ENCODE measurements around the gene ZDBF2. TPM values are rescaled to one million over a fixed set of nuclear protein-coding genes. Genes with fewer than 3 reads are reported as not detected.
"Not testable (repeated sequence)": the region's sequence is repeated elsewhere in the genome, so short reads cannot be mapped to it uniquely, and the experiment has no call there.

The ZDBF2 gene
- 38.1 TPM for total RNA-seq (ENCODE audit: unreplicated experiment)
- long read RNA-seq, partial matches to known transcripts, result 0 of 1 reads
- long read RNA-seq, other reads (novel, unspliced or antisense), result 1 of 1 reads

DNA sequence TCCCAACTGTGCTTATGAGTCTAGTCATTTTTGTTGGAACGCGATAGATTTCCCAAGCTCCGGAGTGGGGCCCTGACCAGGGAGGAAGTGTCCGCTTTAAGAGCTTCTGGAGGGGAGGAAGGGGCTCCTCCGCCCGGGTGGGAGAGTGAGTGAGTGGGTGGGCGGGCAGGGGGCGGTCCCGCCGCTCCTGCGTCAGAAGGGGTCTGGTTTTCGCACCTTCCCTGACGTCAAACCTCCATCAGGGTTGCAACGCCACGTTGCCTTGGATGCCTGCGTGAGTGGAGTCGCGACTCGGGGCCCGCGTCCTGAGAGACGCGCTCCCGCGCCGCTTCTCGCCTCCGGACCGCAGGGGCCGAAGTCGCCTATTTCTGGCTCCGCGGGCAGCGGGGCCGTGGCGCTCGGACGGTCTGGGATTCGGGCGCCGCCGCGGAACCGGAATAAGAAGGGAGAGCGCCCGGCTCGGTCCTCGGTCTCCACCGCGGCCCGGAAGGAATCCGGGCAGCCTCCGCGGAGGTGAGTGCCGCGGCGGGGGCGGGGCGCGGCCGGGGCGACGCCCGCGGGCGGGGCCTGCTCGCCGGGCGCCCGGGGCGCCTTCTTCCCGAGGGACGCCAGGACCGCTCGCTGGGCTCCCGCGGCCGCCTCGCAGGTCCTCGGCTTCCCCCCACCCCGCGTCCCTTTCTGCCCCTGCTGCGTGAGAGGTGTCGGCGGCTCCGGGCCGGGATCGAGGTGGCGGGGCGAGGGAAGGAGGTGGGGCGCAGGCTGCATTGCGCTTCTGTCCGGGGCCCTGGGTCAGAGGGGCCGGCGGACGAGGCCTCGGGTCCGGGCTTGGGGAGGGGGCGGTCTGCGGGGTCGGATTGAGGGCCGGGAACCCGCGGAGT lies at the start of gene ZDBF2:
Gene ZDBF2, plus strand, starts transcription at position 230 of the 878 bp plus-strand sequence. CDS start 7,187 bp downstream, outside the sequence.
- H3K27me3 Mint-ChIP-seq (ENCODE audit: unreplicated experiment), result peaks cover 3% of the 10 kb centered on the region
- peak; percentile 73 for DNase-seq (ENCODE audit: low spot score)
- H3K4me1 Mint-ChIP-seq (ENCODE audit: unreplicated experiment), result peaks cover 19% of the 10 kb centered on the region
- H3K27ac Mint-ChIP-seq (ENCODE audit: unreplicated experiment), result peak within 1 kb of the TSS; percentile 97
- no peaks in the 10 kb centered on the region for H3K9me3 Mint-ChIP-seq (ENCODE audit: unreplicated experiment)
- H3K4me3 Mint-ChIP-seq (ENCODE audit: unreplicated experiment), result peak within 1 kb of the TSS; percentile 99
- TF ChIP-seq, protein P1, sequence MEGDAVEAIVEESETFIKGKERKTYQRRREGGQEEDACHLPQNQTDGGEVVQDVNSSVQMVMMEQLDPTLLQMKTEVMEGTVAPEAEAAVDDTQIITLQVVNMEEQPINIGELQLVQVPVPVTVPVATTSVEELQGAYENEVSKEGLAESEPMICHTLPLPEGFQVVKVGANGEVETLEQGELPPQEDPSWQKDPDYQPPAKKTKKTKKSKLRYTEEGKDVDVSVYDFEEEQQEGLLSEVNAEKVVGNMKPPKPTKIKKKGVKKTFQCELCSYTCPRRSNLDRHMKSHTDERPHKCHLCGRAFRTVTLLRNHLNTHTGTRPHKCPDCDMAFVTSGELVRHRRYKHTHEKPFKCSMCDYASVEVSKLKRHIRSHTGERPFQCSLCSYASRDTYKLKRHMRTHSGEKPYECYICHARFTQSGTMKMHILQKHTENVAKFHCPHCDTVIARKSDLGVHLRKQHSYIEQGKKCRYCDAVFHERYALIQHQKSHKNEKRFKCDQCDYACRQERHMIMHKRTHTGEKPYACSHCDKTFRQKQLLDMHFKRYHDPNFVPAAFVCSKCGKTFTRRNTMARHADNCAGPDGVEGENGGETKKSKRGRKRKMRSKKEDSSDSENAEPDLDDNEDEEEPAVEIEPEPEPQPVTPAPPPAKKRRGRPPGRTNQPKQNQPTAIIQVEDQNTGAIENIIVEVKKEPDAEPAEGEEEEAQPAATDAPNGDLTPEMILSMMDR (IDR thresholded peaks at IDR 0.05; ENCODE audit: unreplicated experiment), result no peak
- H3K36me3 Mint-ChIP-seq (ENCODE audit: low read depth, unreplicated experiment), result peaks cover 5% of the 10 kb centered on the region

- TF ChIP-seq, protein P1 (IDR thresholded peaks at IDR 0.05; ENCODE audit: unreplicated experiment), result no peak
- Mint-ChIP-seq H3K36me3 (ENCODE audit: low read depth, unreplicated experiment) (peaks cover 6% of the 10 kb centered on the region), H3K27me3 (ENCODE audit: unreplicated experiment) (no peaks in the 10 kb centered on the region), H3K4me1 (ENCODE audit: unreplicated experiment) (peaks cover under 1% of the 10 kb centered on the region), H3K4me3 (ENCODE audit: unreplicated experiment) (no peak overlapping the region), H3K9me3 (ENCODE audit: unreplicated experiment) (no peaks in the 10 kb centered on the region), H3K27ac (ENCODE audit: unreplicated experiment) (no peak overlapping the region)
- DNase-seq (ENCODE audit: low spot score), result no peak
Observed at GRCh38 chr2:206225435-206226232, 48.8 kb upstream of the ZDBF2 start.

DNA sequence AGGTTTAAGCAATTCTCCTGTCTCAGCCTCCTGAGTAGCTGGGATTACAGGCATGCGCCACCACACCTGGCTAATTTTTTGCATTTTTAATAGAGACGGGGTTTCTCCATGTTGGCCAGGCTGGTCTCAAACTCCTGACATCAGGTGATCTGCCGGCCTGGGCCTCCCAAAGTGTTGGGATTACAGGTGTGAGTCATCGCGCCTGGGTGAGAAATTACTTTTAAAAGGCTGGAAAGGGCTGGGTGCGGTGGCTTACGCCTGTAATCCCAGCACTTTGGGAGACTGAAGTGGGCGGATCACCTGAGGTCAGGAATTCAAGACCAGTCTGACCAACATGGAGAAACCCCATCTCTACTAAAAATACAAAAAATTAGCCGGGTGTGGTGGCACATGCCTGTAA lies 45.8 kb upstream of the ZDBF2 start:
- not testable (repeated sequence) for H3K36me3 Mint-ChIP-seq (ENCODE audit: low read depth, unreplicated experiment); DNase-seq (ENCODE audit: low spot score); H3K27me3 Mint-ChIP-seq (ENCODE audit: unreplicated experiment); H3K9me3 Mint-ChIP-seq (ENCODE audit: unreplicated experiment); H3K27ac Mint-ChIP-seq (ENCODE audit: unreplicated experiment); H3K4me3 Mint-ChIP-seq (ENCODE audit: unreplicated experiment)
- peaks cover 10% of the 10 kb centered on the region for H3K4me1 Mint-ChIP-seq (ENCODE audit: unreplicated experiment)

DNA sequence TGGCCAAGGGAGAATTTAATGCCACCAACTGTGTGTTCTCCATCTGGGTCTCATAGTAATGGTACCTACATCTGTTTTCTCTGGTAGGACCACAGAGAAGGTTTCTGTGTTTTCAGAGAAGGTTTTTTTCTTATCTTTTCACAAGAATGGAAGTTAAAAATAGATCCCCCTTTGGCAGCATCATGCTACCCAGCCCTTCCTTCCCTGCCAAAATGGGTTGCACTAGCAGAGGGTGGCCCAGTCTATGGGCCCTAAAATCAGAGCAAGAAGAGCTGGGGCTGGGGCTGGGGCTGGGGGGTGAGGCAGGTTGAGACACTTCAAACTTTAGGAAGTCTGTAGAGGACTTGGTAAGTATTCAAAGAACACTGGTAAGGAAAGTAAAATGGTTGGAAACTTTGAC lies 44.8 kb upstream of the ZDBF2 start:
- Mint-ChIP-seq H3K4me1 (ENCODE audit: unreplicated experiment) (peaks cover 10% of the 10 kb centered on the region), H3K27me3 (ENCODE audit: unreplicated experiment) (peaks cover 2% of the 10 kb centered on the region), H3K4me3 (ENCODE audit: unreplicated experiment) (no peak overlapping the region), H3K36me3 (ENCODE audit: low read depth, unreplicated experiment) (no peaks in the 10 kb centered on the region), H3K27ac (ENCODE audit: unreplicated experiment) (no peak overlapping the region), H3K9me3 (ENCODE audit: unreplicated experiment) (no peaks in the 10 kb centered on the region)
- no peak for DNase-seq (ENCODE audit: low spot score)
- TF ChIP-seq, protein P1 (IDR thresholded peaks at IDR 0.05; ENCODE audit: unreplicated experiment), result no peak

GRCh38 chr2:206230060-206230762 lies 44.3 kb upstream of the ZDBF2 start:
- Mint-ChIP-seq H3K27me3 (ENCODE audit: unreplicated experiment) (peaks cover 2% of the 10 kb centered on the region), H3K4me1 (ENCODE audit: unreplicated experiment) (peaks cover 10% of the 10 kb centered on the region), H3K27ac (ENCODE audit: unreplicated experiment) (no peak overlapping the region), H3K36me3 (ENCODE audit: low read depth, unreplicated experiment) (no peaks in the 10 kb centered on the region), H3K9me3 (ENCODE audit: unreplicated experiment) (no peaks in the 10 kb centered on the region), H3K4me3 (ENCODE audit: unreplicated experiment) (no peak overlapping the region)
- TF ChIP-seq, protein P1 (IDR thresholded peaks at IDR 0.05; ENCODE audit: unreplicated experiment), result no peak
- no peak for DNase-seq (ENCODE audit: low spot score)

All from endothelial cell (in vitro differentiated cells).